Embryonic facial prominence (tissue), 1 donor: ENCODE measurements around the gene TOX2.

Experiments
- DNase-seq: peaks from one replicate; pipeline ENCODE4 v3.0.0-alpha.2; 2016; ENCODE audit errors: extremely low spot score

The TOX2 gene

DNA sequence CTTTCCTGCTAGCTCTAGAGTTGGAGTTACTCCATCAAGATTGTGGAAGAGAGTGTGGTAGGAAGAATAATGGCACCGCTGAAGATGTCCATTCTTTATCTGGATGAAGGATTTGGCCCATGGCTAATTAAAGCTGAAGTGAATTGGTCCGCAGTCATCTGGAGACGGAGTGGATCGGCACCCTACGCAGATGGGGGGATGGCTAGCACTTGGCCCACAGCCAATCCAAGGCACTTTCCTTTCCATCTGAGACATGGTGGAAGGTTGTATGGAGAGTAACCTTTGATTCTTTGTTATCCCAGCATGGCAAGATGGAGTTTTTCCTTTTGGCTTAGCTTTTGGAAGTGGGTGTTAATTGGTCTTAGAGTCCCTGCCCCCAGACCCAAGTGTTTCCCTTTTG lies 184.0 kb downstream of the TOX2 start:
- no peak for DNase-seq

DNA sequence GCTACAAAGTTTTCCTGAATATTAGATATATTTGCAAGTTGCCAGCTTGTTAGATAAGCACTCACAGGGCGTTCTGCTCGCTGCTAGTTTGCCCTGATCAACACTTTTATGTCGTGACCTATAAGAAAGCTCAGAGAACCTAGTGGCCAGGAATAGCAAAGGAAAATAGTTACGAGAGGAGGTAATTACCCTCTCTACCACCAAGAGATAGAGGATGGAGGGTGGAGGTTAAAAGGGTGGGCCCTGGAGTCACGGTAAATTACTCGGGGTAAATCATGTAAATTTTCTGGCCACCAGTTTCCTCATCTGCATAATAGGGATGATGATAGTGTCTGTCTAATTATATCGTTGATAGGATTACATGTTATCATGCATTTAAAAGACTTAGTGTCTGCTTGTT lies 185.2 kb downstream of the TOX2 start:
- DNase-seq = no peak

DNA sequence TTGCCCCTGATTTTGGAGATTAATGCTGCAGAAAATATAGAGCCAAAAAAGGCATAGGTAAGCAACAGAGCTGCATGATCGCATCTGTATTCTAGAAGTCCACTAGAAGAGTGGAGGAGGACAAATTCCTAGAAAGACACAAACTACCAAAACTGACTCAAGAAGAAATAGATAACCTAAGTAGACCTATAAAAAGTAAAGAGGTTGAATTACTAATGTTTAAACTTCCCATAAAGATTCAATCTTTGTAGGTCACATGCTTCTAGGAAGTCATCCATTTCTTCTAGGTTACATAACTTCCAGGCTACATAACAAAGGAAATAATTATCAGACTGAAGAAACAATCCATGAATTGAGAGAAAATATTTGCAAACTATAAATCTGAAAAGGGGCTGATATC lies 187.9 kb downstream of the TOX2 start:
- DNase-seq = no peak

DNA sequence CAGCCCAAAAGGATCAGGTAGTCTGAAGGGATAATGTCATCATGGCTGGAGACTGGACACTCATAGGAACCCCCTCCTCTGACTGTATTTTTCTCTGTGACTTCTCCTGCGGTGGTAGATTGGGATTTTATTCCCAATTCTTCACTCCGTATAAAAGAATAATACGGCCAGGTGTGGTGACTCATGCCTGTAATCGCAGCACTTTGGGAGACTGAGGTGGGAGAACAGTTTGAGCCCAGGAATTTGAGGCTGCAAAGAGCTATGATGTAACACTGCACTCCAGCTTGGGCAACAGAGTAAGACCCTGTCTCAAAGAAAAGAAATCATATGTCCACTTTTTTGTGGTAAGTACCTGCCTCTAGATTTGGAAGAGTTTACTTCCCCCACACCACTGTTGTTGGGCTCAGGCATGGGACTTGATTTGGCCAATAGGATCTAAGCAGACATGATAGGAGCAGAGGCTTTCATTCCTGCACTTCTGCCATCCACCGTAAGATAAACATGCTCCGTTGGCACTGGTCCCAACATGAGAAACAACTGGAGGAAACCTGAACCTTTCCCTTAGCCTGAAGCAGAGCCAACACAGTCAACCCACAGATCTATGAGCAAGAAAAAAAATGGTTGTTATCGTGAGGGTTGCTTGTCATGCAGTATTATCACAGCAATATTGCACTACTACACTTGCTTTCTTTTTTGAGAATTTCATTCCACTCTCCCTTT lies 190.3 kb downstream of the TOX2 start:
- DNase-seq = no peak

DNA sequence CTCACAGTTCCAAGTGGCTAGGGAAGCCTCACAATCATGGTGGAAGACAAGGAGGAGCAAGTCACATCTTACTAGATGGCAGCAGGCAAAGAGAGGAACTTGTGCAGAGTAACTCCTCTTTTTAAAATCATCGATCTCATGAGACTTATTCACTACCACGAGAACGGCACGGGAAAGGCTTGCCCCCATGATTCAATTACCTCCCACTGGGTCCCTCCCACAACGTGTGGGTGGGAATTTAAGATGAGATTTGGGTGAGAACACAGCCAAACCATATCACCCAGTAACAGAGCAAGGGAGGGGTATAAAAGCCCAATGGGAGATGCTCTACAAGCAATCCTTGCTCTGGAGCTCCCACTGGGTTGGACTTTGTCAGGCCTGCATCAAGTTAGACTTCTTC lies 192.0 kb downstream of the TOX2 start:
- no peak for DNase-seq

DNA sequence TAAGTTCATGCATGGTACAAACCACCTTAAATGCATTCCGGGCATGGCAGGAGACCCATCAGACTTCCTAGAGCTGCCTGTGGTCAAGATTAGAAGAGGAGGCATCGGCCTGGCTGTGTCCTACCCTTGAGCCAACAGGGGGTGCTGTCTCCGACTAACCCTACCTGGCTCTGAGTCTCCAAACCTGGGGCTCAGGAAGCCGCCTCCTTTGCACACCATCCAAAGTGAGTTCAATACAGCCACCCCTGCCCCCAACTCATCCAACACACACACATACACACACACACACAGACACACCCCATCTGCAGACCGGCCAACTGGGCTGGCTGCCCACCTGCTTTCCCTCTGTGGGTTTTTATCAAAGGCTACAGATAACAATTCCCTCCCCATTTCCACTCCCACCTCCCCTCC lies 195.3 kb downstream of the TOX2 start:
- DNase-seq = no peak

DNA sequence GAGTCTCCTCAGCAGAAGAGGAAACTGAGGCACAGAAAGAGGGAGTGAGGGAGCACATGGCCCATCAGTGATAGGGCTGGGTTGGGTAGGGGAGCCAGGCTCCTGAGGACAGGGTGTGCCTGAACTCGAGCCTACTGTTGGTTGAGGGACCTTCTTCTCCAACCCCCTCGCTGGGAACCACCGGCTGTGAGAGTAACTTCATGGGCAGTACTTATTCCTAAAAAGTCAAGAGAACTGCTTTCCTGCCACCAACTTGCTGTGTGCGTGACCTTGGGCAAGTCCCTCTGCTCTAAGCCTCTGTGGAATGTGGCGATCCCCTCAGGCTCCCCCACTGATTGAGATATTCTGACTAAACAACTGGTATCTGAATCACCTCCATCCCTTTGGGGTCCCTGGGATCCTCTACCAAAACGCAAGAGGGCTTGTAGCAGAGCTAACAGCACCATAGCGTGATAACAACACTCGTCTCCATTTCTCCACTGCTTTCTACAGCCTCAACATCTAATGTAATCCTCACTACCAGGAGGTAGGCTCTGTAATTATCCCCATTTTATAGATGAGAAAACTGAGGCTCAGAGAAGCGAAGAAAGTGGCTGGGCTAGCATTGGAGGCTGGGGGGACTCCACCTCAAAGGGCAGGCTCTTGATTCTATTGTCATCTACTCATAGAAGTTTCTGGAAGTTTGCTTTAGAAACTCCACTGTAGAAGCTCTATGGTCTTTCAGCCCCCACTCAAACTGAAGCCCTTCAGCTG lies 196.3 kb downstream of the TOX2 start:
- DNase-seq = no peak

DNA sequence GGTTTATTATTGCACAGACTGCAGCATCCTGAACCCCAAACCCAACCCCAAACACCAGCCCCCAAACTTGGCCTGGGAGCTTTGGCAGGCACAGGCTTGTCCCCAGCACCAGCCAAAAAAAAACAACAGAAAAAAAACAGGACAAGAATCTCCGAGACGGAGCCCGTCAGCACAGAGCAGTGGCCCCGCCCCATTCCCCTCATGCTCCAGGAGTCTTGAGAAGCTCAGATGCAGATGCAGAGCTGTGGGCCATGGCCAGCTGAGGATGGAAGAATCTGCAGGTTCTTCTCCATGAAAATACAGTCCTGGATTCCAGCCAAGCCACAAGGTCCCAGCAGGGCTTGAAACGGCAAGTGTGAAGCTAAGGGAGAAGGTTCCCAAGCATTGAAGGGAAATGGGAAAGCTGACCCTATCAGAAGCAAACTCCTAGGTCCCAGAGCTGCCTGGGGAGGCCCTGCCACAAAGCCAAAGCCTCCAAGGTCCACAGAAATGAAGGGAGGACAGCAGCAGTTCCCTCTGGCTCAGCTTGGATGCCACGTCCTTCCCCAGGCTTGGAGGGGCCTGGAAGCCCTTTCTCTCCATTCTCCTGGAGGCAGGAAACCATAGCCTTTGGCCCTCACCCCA lies 197.2 kb downstream of the TOX2 start:
- DNase-seq = no peak

DNA sequence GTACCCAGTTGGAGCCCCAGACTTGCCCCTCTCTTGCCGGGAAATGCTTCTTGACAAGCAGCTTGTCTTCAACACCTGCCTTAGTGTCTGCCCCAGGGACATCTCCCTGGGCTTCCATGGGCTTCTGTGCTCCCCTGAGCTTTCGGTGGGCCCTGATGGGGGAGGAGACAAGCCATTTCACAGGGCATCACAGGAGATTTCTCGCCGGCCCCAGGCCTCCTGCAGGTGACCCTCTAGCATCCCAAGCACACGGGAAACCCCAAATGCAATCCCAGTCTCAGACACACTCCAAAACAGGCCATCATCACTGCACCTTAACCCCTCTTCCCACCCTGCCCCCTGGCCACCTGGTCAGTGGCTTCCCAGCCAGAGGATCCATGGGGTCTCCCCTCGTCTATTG lies 197.8 kb downstream of the TOX2 start:
- DNase-seq = no peak

DNA sequence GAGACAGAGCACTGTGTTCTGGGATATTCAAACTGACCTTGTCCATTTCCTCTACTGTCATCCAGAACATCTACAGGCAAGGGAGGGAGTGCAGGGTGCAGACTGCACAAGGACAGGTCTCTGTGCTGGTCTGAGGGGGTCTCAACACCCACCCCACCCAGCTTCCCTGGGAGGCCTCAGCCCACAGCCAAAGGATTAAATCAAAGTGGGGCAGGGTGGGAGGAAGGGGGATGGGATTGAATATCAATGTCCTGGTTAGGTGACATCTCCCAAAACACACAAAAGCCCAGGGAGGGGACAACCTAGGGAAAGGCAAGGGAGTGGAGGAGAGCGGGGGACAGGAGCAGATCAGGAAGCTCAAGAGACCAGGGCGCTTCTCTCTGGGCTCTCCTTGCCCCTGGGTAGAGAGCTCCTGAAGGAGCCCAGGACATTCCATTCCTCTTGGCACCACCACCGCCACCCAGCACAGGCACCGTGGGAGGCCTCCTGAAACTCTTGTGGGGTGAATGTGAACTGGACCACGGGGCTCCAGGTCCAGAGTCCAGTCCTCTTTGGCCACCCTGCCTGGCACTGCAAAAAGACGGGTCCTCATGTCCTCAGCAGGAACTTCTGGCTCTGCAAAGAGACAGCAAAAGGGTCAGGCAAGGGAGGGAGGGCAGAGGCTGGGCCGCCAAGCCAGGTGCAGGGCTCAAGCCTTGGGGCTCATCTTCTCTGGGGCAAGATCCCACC lies 198.4 kb downstream of the TOX2 start:
- DNase-seq = no peak

DNA sequence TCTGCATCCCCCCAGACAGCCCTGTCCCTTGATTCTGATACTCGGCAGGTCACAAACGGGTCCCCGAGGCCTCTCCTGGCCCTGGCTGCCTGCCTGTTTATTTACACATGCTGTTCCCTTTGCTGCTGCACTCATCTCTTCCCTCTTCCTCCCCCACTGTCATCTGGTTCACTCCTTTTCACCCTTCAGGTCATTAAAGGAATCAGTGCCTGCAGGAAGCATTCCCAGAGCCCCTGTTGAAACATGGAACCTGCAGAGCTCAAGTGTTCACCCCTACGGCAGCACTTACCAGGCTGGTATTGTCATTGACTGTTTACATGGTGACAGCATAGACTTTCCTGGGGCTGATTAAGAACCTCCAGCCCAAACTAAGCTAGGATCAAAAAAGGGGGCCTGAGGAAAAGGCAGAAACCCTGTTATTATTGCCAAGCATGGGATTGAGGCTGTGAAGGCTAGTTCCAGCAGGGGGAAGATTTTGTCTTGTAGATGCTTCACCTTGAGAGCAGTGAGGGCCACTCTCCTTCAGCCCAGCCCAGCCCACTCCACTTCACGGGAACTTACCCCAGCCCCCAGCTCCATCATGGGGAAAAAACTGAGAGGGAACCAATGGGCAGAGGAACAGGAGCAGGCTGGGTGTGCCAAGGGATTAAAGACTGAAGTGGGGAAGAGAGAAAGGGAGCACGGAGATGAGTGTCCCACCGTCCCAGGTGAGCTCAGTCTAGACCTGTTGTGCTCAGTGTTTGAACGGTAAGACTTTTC lies 199.1 kb downstream of the TOX2 start:
- DNase-seq = no peak

DNA sequence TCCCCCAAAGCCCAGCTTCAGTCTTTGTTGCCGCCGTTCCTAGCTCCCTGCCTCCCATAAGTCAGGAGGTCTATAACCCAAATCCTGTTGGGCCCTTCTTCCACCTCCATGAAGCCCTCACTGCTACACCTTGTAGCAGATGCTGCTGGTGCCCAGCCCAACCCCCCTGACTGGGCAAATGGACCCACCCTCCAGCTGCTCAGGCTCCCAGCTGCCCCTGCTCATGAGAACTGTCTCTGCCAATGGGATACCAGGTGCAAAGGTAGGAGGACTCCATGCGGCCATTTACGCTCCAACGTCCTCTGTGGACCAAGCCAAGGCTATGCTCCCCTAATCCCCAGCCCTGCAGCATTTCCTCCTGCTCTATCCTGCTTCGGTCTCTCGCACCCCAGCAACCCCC lies 200.5 kb downstream of the TOX2 start:
- no peak for DNase-seq

DNA sequence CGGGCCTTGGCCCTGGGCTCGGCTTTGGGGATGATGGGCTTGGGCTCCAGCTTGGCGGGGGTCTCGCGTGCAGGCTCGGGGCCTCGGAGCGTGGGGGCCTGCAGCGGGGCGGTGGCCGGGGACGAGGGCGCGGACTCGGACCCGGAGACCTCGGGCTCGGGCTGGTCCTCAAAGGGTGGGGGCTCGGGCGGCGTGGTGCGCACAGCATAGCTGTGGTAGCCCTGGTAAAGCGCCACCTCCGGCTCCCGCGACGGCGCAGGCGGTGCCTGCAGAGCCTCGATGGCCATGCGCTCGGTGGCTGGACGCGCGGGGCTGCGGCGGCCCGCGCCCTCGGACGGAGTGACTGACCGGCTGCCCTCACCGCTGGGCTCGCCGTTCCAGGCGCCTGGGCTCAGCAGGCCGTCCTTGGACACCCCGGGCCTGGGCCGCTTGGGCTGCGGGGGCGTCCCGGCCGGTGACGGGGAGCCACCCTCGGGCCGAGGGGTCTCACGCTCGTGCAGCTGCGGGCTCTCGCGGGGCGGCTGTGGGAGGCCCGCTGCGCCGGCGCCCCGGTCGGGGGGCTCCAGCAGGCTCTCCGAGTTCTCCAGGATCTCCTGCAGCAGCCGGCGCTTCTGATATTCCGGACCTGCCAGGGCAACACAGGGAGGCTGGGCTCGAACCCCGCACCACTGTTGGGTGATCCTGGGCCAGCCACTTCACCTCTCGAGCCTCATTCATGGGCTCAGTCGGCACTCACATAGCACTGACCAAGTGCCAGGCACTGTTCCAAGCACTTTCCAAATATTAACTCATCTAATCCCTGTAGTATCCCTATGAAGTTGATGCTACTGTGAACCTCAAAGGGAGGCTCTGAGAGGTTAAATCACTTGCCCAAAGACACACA lies 201.4 kb downstream of the TOX2 start:
- no peak for DNase-seq

DNA sequence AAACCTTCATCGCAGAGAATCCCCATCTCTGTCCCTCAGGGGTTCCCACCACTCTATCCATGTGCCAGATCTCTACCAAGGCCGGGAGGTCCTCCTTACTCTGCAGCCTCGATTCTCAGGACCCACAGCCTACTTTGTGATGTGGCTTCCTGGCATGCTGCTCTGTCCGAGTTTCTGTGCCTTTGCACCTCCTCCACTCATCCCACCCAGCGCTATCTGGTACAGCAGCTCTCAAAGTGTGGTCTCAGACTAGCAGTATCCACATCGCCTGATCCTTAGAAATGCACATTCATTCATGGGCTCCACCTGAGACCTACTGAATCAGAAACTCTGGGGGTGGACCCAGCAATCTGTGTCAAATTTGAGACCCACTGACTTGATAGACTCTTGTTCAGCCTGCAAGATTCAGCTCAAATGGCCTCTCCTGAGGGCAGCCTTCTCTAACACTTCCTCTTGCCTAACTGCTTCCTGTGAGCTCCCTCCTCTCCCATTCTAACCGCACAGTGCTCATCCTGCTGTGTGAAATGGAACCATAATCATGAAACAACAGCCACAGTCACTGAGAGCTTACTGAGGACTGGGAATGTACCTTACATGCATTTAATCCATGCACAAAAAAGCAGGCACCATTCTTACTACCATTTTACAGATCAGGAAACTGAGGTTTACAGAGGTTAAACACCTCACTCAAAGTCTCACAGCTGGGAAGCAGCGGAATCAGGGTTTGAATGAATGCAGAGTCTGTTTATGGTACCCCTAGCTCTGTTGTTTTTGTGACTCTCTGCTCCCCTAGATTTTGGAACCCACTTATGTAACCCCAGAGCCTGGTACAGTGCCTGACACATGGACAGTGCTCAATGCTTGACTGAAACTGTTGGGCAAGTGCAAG lies 202.9 kb downstream of the TOX2 start:
- no peak for DNase-seq

DNA sequence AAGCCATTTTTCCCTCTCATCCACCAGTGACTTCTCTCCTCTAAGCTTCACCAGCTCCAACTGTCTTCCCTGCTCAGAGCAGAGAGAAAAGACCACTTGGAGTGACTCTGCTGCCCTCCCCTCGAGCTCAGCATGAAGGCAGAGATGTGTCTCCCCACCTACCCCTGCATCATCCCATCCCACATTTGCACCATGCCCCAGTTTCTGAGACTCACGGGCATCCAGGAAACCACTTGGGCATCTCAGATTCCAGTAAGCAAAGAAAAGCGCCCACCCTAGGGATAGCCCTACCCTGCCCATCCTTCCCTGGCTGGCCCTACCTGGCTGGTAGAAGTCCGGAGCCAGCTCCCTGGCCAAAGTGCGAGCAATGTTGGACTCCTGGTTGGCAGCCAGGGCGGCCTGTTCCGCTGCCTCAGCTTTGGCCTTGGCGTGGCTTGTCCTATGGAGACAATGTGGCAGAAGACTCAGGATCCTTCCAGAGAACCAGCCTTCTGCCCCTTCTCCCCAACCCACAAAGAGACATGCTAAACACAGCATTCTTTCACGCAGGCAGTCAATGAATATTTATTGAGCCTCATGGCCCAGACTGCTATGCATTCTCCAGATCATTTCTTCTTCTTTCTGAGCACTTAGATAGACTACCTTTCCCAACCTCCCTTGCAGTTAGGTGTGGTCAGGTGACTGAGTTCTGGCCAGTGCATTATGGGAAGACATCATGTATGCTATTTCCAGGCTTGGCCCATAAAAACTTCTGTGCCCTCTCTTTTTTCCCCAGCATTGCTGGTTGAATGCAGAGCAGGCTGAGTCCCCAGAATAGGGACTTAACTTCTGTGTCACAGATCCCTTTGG lies 203.8 kb downstream of the TOX2 start:
- no peak for DNase-seq
